Spleen (tissue), 7 donors: Measurements from ENCODE around the gene PKD1L1.

Source experiments
- CTCF ChIP-seq, 11 experiments: fragments of 200-600 bp in 7 of 11; fragments of 450-650 bp in 4 of 11; sonication (generic) in 4 of 11; IDR thresholded peaks in 8 of 11; conservative IDR thresholded peaks in 3 of 11; 1 replicate in 7 of 11; 2 replicates in 4 of 11; pipeline versions ENCODE4 v1.4.0 to v1.8.0; 2016 to 2021; ENCODE audit warnings: antibody characterized with exemption in 11 of 11, inconsistent platforms in 4 of 11, mild to moderate bottlenecking in 1 of 11
- POLR2A ChIP-seq, 3 donors: fragments of 450-650 bp; IDR thresholded peaks; one replicate each; pipeline ENCODE4 v1.5.1; 2017; ENCODE audit warnings: antibody characterized with exemption in 3 of 3, mild to moderate bottlenecking in 1 of 3
- POLR2AphosphoS5 ChIP-seq, 3 donors: sonication (generic); formaldehyde crosslinking; IDR thresholded peaks; one replicate each; pipeline ENCODE4 v1.5.1; 2017; ENCODE audit warnings: antibody characterized with exemption in 3 of 3
- donor health status: DM: no; HTN: no; CAD: no; lungs with moderate emphysema.
- donor health status: DM: no; HTN: no; CAD: no.
- donor health status: DM: no; HTN: no; CAD: no.

GRCh38 chr7:47788083-47788482, 160.2 kb downstream of the PKD1L1 start:
- TF ChIP-seq CTCF (IDR thresholded peaks at IDR 0.05 in 8 of 11, conservative IDR thresholded peaks at IDR 0.05 in 3 of 11) (no peak), POLR2A (IDR thresholded peaks at IDR 0.05) (no peak), POLR2AphosphoS5 (IDR thresholded peaks at IDR 0.05) (no peak)
